ENCODE data around the gene MAST1. TPM values are rescaled to one million over a fixed set of nuclear protein-coding genes. Genes with fewer than 3 reads are reported as not detected.

Gene MAST1
- total RNA-seq, 2 donors from 2014 or later, result 0.26 TPM; not detected in 1

GRCh38 chr19:12840091-12841079 lies 2.1 kb downstream of the MAST1 start:
- DNase-seq (peak; percentile 52 to 72 (median 66)), ATAC-seq (peak; percentile 45)
- intact Hi-C loops (cut with DNase I), result loop anchor here (5.0 kb wide), 1 partner anchor 78 kb away; no protein-coding TSS in a partner anchor
- WGBS, 2 donors, result 17 to 26% methylated on average over 27 to 42 of the region's 43 CpGs
- Histone ChIP-seq H3K36me3 (replicated peaks in 1 of 2; ENCODE audit: insufficient read depth in 1 of 2, low read depth in 2 of 2) (no peaks in the 10 kb centered on the region), H3K27ac (no peak overlapping the region), H3K9me3 (no peaks in the 10 kb centered on the region), H3K27me3 (peaks cover 0 to 31% of the 10 kb centered on the region in 2 donors), H3K4me1 (peaks cover 24% of the 10 kb centered on the region), H3K4me3 (no peak overlapping the region)
- TF ChIP-seq POLR2A (IDR thresholded peaks at IDR 0.05), result no peak
- TF ChIP-seq CTCF (IDR thresholded peaks at IDR 0.05), result no peak

DNA sequence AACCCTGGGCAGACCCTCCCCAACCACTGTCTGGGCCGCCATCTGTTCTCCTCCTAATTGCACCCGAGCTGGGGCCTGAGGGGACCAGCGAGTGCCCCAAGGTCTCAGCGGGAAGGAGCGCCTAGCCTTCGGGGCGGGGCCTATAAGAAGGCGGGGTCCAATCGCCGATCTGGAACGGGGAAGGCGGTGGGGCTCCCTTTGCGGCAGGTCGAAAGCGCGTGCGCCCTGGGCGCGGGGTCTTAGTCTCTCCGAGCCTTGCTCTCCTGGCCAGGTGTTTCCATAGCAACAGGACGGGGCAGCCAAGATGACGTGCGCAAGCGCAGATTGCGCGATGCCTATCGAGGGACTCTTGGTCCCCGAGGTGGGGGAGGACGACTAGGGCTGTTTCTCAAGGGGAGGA lies 2.8 kb downstream of the MAST1 start:
- intact Hi-C loops (cut with DNase I), result loop anchor here (5.0 kb wide), 1 partner anchor 79 kb away; no protein-coding TSS in a partner anchor
- DNase-seq, result peak; percentile 22 to 60 (median 58)

GRCh38 chr19:12842511-12842910 lies 4.2 kb downstream of the MAST1 start:
- H3K9me3 ChIP-seq, result no peaks in the 10 kb centered on the region
- H3K4me1 ChIP-seq, result peaks cover 25% of the 10 kb centered on the region
- no peak overlapping the region for H3K4me3 ChIP-seq
- no peak overlapping the region for H3K27ac ChIP-seq
- peaks cover 0 to 21% of the 10 kb centered on the region in 2 donors for H3K27me3 ChIP-seq
- DNase-seq (no peak), ATAC-seq (no peak)
- TF ChIP-seq POLR2A (IDR thresholded peaks at IDR 0.05) (no peak), CTCF (IDR thresholded peaks at IDR 0.05) (no peak)
- no peaks in the 10 kb centered on the region for H3K36me3 ChIP-seq (replicated peaks in 1 of 2; ENCODE audit: insufficient read depth in 1 of 2, low read depth in 2 of 2)
- 84 to 86% methylated on average over 18 of the region's 18 CpGs for WGBS, 2 donors
- intact Hi-C loops (cut with DNase I), result loop anchor here (5.0 kb wide), 1 partner anchor 80 kb away; no protein-coding TSS in a partner anchor

More for the DNA sequence above, 2.8 kb downstream of the MAST1 start:
- no peak overlapping the region for H3K27ac ChIP-seq
- H3K9me3 ChIP-seq, result no peaks in the 10 kb centered on the region
- TF ChIP-seq POLR2A (IDR thresholded peaks at IDR 0.05), result no peak
- no peak for TF ChIP-seq CTCF (IDR thresholded peaks at IDR 0.05)
- H3K27me3 ChIP-seq, result peaks cover 0 to 27% of the 10 kb centered on the region in 2 donors
- 2 to 7% methylated on average over 10 to 29 of the region's 29 CpGs for WGBS, 2 donors
- H3K36me3 ChIP-seq (replicated peaks in 1 of 2; ENCODE audit: insufficient read depth in 1 of 2, low read depth in 2 of 2), result no peaks in the 10 kb centered on the region
- peaks cover 23% of the 10 kb centered on the region for H3K4me1 ChIP-seq
- ATAC-seq, result no peak
- H3K4me3 ChIP-seq, result no peak overlapping the region

GRCh38 chr19:12843328-12843727 lies 5.0 kb downstream of the MAST1 start:
- peaks cover 25% of the 10 kb centered on the region for H3K4me1 ChIP-seq
- no peak overlapping the region for H3K27ac ChIP-seq
- WGBS, 2 donors, result 62 to 79% methylated on average over 4 to 11 of the region's 11 CpGs
- TF ChIP-seq CTCF (IDR thresholded peaks at IDR 0.05), result no peak
- TF ChIP-seq POLR2A (IDR thresholded peaks at IDR 0.05), result no peak
- H3K9me3 ChIP-seq, result no peaks in the 10 kb centered on the region
- intact Hi-C loops (cut with DNase I), result loop anchor here (5.0 kb wide), 1 partner anchor 81 kb away; no protein-coding TSS in a partner anchor
- no peak for DNase-seq
- no peaks in the 10 kb centered on the region for H3K36me3 ChIP-seq (replicated peaks in 1 of 2; ENCODE audit: insufficient read depth in 1 of 2, low read depth in 2 of 2)
- no peak for ATAC-seq
- H3K27me3 ChIP-seq, result peaks cover 0 to 17% of the 10 kb centered on the region in 2 donors
- H3K4me3 ChIP-seq, result no peak overlapping the region

Measured in body of pancreas (tissue), 4 donors.